Keratinocyte (primary cell): ENCODE measurements around the gene CDH12.

ENCODE experiments used
- EZH2 ChIP-seq: IDR thresholded peaks from one replicate; pipeline ENCODE4 v1.6.1; 2012; ENCODE audit warnings: inconsistent platforms, mild to moderate bottlenecking, low read length, moderate library complexity
- TF ChIP-seq, protein P1 (sequence below), 3 experiments: IDR thresholded peaks in 1 of 3; conservative IDR thresholded peaks in 1 of 3; optimal IDR thresholded peaks in 1 of 3; 2 replicates in 2 of 3; 3 replicates in 1 of 3; pipeline versions ENCODE3 to v1.5.1; 2011; ENCODE audit warnings: low read length in 3 of 3, mild to moderate bottlenecking in 3 of 3, moderate library complexity in 2 of 3, control low read depth in 1 of 3, inconsistent platforms in 1 of 3; ENCODE audit not compliant: insufficient read depth in 2 of 3; ENCODE audit errors: extremely low read depth in 1 of 3

DNA sequence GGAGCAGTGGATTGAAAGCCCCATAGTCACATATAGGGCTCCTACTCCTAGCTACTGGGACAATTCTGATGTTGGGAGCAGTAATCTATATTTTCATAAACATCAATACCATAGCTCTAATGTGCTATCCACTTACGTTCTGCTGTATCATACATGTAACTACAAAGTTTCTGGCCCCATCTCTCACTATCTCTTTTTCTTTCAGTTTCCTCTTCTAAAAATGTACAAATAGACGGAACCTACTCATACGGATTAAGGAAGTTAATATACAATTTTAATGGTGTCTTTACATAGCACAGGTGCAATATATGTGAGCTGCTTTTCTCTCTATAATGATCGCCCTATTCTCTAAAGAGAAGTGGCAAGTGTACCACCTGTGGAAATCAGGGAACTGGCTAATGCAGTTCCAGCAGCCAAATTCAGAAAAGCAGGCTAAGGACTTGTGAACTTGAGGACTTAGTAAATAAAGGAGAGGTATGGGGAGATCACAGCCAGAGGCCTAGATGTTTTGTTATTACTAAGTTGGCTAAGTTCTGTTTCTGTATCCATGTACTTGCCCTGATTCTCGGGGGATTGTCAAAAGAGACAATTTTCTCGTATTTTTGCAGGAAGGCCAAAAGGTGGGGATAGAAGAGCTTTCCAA lies 1021.9 kb downstream of the CDH12 start:
- TF ChIP-seq, protein P1, sequence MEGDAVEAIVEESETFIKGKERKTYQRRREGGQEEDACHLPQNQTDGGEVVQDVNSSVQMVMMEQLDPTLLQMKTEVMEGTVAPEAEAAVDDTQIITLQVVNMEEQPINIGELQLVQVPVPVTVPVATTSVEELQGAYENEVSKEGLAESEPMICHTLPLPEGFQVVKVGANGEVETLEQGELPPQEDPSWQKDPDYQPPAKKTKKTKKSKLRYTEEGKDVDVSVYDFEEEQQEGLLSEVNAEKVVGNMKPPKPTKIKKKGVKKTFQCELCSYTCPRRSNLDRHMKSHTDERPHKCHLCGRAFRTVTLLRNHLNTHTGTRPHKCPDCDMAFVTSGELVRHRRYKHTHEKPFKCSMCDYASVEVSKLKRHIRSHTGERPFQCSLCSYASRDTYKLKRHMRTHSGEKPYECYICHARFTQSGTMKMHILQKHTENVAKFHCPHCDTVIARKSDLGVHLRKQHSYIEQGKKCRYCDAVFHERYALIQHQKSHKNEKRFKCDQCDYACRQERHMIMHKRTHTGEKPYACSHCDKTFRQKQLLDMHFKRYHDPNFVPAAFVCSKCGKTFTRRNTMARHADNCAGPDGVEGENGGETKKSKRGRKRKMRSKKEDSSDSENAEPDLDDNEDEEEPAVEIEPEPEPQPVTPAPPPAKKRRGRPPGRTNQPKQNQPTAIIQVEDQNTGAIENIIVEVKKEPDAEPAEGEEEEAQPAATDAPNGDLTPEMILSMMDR (optimal IDR thresholded peaks at IDR 0.05 in 1 of 3, IDR thresholded peaks at IDR 0.05 in 1 of 3, conservative IDR thresholded peaks at IDR 0.05 in 1 of 3; ENCODE audit: extremely low read depth in 1 of 3, insufficient read depth in 2 of 3, low read length in 3 of 3) = no peak
- TF ChIP-seq EZH2 = no peak
